ENCODE data around the gene KRTAP17-1.
A peak's percentile ranks its signal among the peaks of the same experiment; 100 is the strongest.
"Not testable (repeated sequence)": the region's sequence is repeated elsewhere in the genome, so short reads cannot be mapped to it uniquely, and the experiment has no call there.

Gene KRTAP17-1

GRCh38 chr17:41301916-41302901 is 13.3 kb downstream of the KRTAP17-1 start, which contains the start of gene KRTAP29-1:
TSS of gene KRTAP29-1 (minus strand) at chr17:41302851. CDS start at chr17:41302851, 0 bp downstream.
- DNase-seq = no peak

GRCh38 chr17:41301204-41301790 is 14.2 kb downstream of the KRTAP17-1 start:
- DNase-seq = no peak

- no peak for DNase-seq
Measured at GRCh38 chr17:41298458-41299135, 16.9 kb downstream of the KRTAP17-1 start.

- DNase-seq = no peak
Measured at GRCh38 chr17:41296846-41297245, 18.7 kb downstream of the KRTAP17-1 start.

- no peak for DNase-seq
Measured at GRCh38 chr17:41294016-41294415, 21.5 kb downstream of the KRTAP17-1 start.

GRCh38 chr17:41287050-41287449 is 28.5 kb downstream of the KRTAP17-1 start:
- DNase-seq = peak; percentile 6

- DNase-seq = no peak
Measured at GRCh38 chr17:41284546-41284945, 31.0 kb downstream of the KRTAP17-1 start.

- no peak for DNase-seq
Measured at GRCh38 chr17:41284043-41284442, 31.5 kb downstream of the KRTAP17-1 start.

GRCh38 chr17:41278176-41278955 is 37.1 kb downstream of the KRTAP17-1 start:
- no peak for DNase-seq

- DNase-seq = not testable (repeated sequence)
Measured at GRCh38 chr17:41275648-41276190, 39.8 kb downstream of the KRTAP17-1 start, which contains the start of gene KRTAP9-7. TSS of gene KRTAP9-7 (plus strand) at chr17:41275698. CDS start at chr17:41275698, 0 bp downstream.

GRCh38 chr17:41271858-41272257 is 43.7 kb downstream of the KRTAP17-1 start:
- DNase-seq = no peak

- DNase-seq = not testable (repeated sequence)
Measured at GRCh38 chr17:41271323-41271722, 44.2 kb downstream of the KRTAP17-1 start.

GRCh38 chr17:41267711-41268110 is 47.8 kb downstream of the KRTAP17-1 start:
- DNase-seq = no peak

- no peak for DNase-seq
Measured at GRCh38 chr17:41265078-41265477, 50.4 kb downstream of the KRTAP17-1 start, which contains the start of gene KRTAP9-6. TSS of gene KRTAP9-6 (plus strand) at chr17:41265378. CDS start at chr17:41265378, 0 bp downstream.
